Testis (tissue), 3 donors: ENCODE results near the gene ADH1A. TPM values are rescaled to one million over a fixed set of nuclear protein-coding genes. Genes with fewer than 3 reads are reported as not detected.

Source experiments
- DNase-seq: peaks from one replicate; pipeline ENCODE4 v3.0.0-alpha.2; 2019
- H3K27ac ChIP-seq, 2 donors: fragments of 200-600 bp; sonication (generic); one replicate each; pipeline ENCODE4 v1.5.1; 2019
- H3K27me3 ChIP-seq: fragments of 200-600 bp; sonication (generic); one replicate; pipeline ENCODE4 v1.5.1; 2019
- H3K36me3 ChIP-seq: fragments of 200-600 bp; sonication (generic); one replicate; pipeline ENCODE4 v1.5.1; 2017; ENCODE audit warnings: low read depth; ENCODE audit errors: missing control alignments
- H3K4me1 ChIP-seq: fragments of 200-600 bp; sonication (generic); one replicate; pipeline ENCODE4 v1.5.1; 2019
- H3K4me3 ChIP-seq, 2 donors: fragments of 200-600 bp; sonication (generic); one replicate each; pipeline ENCODE4 v1.5.1; 2017 to 2019
- H3K9me3 ChIP-seq: fragments of 200-600 bp; sonication (generic); one replicate; pipeline ENCODE4 v1.5.1; 2017
- CTCF ChIP-seq, 3 experiments: fragments of 450-650 bp in 2 of 3; fragments of 200-600 bp in 1 of 3; sonication (generic) in 1 of 3; IDR thresholded peaks; one replicate each; pipeline ENCODE4 v1.5.1; 2016 to 2019; ENCODE audit warnings: antibody characterized with exemption in 3 of 3, mild to moderate bottlenecking in 2 of 3, moderate library complexity in 1 of 3
- POLR2A ChIP-seq: fragments of 450-650 bp; IDR thresholded peaks from one replicate; pipeline ENCODE4 v1.6.1; 2017; ENCODE audit warnings: antibody characterized with exemption, mild to moderate bottlenecking, moderate library complexity
- whole genome bisulfite sequencing, 2 donors: methylation state at CpG; one replicate each; pipeline ENCODE4 v1.1.5; 2018; 5-methylcytosine and 5-hydroxymethylcytosine counted together
- intact Hi-C: fragments of 100-400 bp; cut with DNase I; formaldehyde crosslinking; loops from one replicate; pipeline ENCODE4 v1.15.1; 2023; ENCODE audit warnings: low total_unique reads
- polyA plus RNA-seq: library from polyadenylated mRNA; stranded (reverse); fragments of 350-450 nt; fragmentation: Illumina TruSeq; extraction: RNeasy Lipid Tissue Mini Kit (QIAGEN cat#74804); gene quantifications from one replicate; pipeline ENCODE4 v1.2.3, GENCODE V29; 2014; ENCODE audit warnings: low read depth, low replicate concordance; ENCODE audit not compliant: insufficient read depth
- total RNA-seq, 2 donors: library from RNA; depleted of rRNA; stranded (reverse); fragments of >200 nt; gene quantifications; one replicate each; pipeline ENCODE4 v1.2.3, GENCODE V29; 2016

ADH1A gene
- total and polyA plus RNA-seq, 3 donors from 2014 or later, result 0.31 to 0.84 TPM; not detected in 1

GRCh38 chr4:99276417-99276816 lies 14.4 kb downstream of the ADH1A start:
- Histone ChIP-seq H3K4me1 (no peaks in the 10 kb centered on the region), H3K27ac (no peak overlapping the region), H3K4me3 (no peak overlapping the region), H3K9me3 (no peaks in the 10 kb centered on the region), H3K36me3 (no peaks in the 10 kb centered on the region), H3K27me3 (no peaks in the 10 kb centered on the region)
- TF ChIP-seq CTCF (IDR thresholded peaks at IDR 0.05), result no peak
- TF ChIP-seq POLR2A, result no peak
- intact Hi-C loops, result no loop called here
- DNase-seq, result no peak
- 60 to 61% methylated on average over 2 of the region's 2 CpGs for WGBS, 2 donors

GRCh38 chr4:99275885-99276284 lies 14.9 kb downstream of the ADH1A start:
- H3K9me3 ChIP-seq, result no peaks in the 10 kb centered on the region
- 75 to 86% methylated on average over 3 of the region's 3 CpGs for WGBS, 2 donors
- TF ChIP-seq CTCF (IDR thresholded peaks at IDR 0.05) (no peak), POLR2A (no peak)
- H3K4me1 ChIP-seq, result no peaks in the 10 kb centered on the region
- no peak for DNase-seq
- no peaks in the 10 kb centered on the region for H3K36me3 ChIP-seq
- H3K27me3 ChIP-seq, result no peaks in the 10 kb centered on the region
- intact Hi-C loops, result no loop called here
- H3K4me3 ChIP-seq, result no peak overlapping the region
- H3K27ac ChIP-seq, result no peak overlapping the region

GRCh38 chr4:99275050-99275449 lies 15.7 kb downstream of the ADH1A start:
- TF ChIP-seq CTCF (IDR thresholded peaks at IDR 0.05) (no peak), POLR2A (no peak)
- no peak overlapping the region for H3K4me3 ChIP-seq
- H3K9me3 ChIP-seq, result no peaks in the 10 kb centered on the region
- no peaks in the 10 kb centered on the region for H3K36me3 ChIP-seq
- WGBS, 2 donors, result 81 to 93% methylated on average over 5 of the region's 5 CpGs
- H3K4me1 ChIP-seq, result no peaks in the 10 kb centered on the region
- intact Hi-C loops, result no loop called here
- no peak for DNase-seq
- no peak overlapping the region for H3K27ac ChIP-seq
- no peaks in the 10 kb centered on the region for H3K27me3 ChIP-seq

- WGBS, 2 donors, result 66 to 73% methylated on average over 2 of the region's 2 CpGs
- no peaks in the 10 kb centered on the region for H3K9me3 ChIP-seq
- no peak for DNase-seq
- no peak overlapping the region for H3K4me3 ChIP-seq
- no peaks in the 10 kb centered on the region for H3K27me3 ChIP-seq
- no peaks in the 10 kb centered on the region for H3K36me3 ChIP-seq
- no peaks in the 10 kb centered on the region for H3K4me1 ChIP-seq
- TF ChIP-seq POLR2A, result no peak
- no peak for TF ChIP-seq CTCF (IDR thresholded peaks at IDR 0.05)
- intact Hi-C loops, result no loop called here
- H3K27ac ChIP-seq, result no peak overlapping the region
These were observed 17.1 kb downstream of the ADH1A start for GRCh38 chr4:99273704-99274103.

- no peaks in the 10 kb centered on the region for H3K27me3 ChIP-seq
- no peaks in the 10 kb centered on the region for H3K36me3 ChIP-seq
- H3K9me3 ChIP-seq, result no peaks in the 10 kb centered on the region
- no peak overlapping the region for H3K4me3 ChIP-seq
- TF ChIP-seq CTCF (IDR thresholded peaks at IDR 0.05) (no peak), POLR2A (no peak)
- no peak overlapping the region for H3K27ac ChIP-seq
- intact Hi-C loops, result no loop called here
- no peaks in the 10 kb centered on the region for H3K4me1 ChIP-seq
- DNase-seq, result no peak
These were observed 25.9 kb downstream of the ADH1A start for GRCh38 chr4:99264927-99265326.
